ENCODE data around the gene C1QTNF1.

C1QTNF1 gene

DNA sequence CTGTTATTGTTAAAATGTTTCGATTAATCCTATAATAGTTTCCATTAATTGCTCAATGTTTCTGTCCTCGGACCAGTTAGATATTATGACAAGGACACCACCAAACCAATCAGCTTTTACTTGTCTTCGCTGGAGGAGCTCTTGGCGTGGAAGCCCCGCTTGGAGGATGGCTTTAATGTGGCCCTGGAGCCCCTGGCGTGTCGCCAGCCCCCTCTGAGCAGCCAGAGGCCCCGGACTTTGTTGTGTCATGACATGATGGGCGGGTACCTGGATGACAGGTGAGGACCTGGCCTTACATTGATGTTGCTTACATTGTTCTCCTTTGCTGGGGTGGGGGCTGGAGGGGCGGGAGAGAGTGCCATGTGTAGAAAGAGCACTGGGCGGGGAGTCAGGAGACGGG is 53.6 kb downstream of the C1QTNF1 start:
- TF ChIP-seq, protein P1, sequence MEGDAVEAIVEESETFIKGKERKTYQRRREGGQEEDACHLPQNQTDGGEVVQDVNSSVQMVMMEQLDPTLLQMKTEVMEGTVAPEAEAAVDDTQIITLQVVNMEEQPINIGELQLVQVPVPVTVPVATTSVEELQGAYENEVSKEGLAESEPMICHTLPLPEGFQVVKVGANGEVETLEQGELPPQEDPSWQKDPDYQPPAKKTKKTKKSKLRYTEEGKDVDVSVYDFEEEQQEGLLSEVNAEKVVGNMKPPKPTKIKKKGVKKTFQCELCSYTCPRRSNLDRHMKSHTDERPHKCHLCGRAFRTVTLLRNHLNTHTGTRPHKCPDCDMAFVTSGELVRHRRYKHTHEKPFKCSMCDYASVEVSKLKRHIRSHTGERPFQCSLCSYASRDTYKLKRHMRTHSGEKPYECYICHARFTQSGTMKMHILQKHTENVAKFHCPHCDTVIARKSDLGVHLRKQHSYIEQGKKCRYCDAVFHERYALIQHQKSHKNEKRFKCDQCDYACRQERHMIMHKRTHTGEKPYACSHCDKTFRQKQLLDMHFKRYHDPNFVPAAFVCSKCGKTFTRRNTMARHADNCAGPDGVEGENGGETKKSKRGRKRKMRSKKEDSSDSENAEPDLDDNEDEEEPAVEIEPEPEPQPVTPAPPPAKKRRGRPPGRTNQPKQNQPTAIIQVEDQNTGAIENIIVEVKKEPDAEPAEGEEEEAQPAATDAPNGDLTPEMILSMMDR (IDR thresholded peaks at IDR 0.05; ENCODE audit: low read depth, low read length, missing control alignments) = no peak
- DNase-seq (ENCODE audit: extremely low read depth, low read depth) = no peak
- no peak overlapping the region for H3K4me3 ChIP-seq (replicated peaks; ENCODE audit: low read depth, low read length)

DNA sequence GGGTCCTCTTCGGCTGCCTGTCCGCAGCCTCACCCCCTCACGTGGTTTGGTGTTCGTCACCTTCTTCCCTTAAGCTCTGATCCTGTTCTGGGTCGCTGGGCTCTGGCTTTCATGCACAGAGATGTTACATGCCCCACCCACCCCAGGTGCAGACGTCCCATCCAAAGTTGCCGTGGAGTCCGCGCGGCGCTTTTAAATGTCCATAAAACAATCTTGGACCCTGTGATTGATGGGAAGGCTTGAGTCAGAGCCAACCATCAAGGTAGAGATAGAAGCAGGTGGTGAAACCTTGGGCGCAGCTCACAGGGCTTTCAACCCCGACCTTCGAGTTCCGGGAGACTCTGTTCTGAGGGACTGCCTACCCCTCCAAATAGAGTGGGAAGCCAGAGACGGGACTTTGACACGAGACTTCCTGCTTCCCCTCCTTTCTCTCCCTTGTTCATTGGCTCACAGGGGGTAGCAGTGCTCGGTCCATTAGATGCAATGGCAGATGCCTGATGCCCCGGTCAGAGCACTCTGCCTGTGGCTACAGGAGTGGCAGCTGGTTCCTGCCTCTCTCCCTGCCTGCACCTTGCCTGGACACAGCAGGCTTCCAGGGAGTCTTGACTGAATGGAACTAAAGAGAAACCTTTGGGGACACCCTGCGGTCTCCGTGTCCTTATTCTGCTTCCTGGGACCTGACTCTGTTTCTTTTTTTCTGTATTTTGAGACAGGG is 54.7 kb downstream of the C1QTNF1 start:
- TF ChIP-seq, protein P1 (IDR thresholded peaks at IDR 0.05; ENCODE audit: low read depth, low read length, missing control alignments) = no peak
- no peak for DNase-seq (ENCODE audit: extremely low read depth, low read depth)
- no peak overlapping the region for H3K4me3 ChIP-seq (replicated peaks; ENCODE audit: low read depth, low read length)

DNA sequence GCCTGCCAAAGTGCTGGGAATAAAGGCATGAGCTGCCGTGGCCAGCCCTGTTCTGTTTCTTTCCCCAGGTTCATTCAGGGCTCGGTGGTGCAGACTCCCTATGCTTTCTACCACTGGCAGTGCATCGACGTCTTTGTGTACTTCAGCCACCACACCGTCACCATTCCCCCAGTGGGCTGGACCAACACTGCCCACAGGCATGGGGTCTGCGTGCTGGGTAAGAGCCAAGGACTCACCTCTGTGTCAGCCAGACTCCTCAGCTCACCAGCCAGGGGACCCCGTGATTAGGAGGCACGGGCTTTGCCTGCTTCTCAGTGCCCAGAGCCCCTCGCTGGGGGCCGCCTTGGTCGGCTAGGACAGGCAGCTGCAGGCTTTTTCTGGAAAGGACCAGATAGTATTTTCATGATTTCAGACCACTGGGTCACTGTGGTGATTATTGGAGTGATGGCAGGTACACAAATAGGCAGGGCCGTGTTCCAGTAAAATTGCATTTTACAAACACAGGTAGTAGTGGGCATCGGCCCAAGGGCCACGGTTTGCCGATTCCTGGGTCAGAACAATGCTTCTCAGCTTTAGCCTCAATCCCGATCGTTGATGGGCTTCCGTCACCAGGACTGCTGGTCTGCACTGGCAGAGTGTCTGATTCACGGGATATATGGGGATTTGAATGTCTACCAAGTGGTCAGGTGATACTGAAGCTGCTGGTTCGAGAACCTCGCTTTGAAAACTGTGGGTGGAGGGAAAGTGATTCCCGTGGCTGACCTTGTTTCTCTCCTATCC is 55.6 kb downstream of the C1QTNF1 start:
- TF ChIP-seq, protein P1 (IDR thresholded peaks at IDR 0.05; ENCODE audit: low read depth, low read length, missing control alignments) = no peak
- no peak for DNase-seq (ENCODE audit: extremely low read depth, low read depth)
- H3K4me3 ChIP-seq (replicated peaks; ENCODE audit: low read depth, low read length) = no peak overlapping the region

DNA sequence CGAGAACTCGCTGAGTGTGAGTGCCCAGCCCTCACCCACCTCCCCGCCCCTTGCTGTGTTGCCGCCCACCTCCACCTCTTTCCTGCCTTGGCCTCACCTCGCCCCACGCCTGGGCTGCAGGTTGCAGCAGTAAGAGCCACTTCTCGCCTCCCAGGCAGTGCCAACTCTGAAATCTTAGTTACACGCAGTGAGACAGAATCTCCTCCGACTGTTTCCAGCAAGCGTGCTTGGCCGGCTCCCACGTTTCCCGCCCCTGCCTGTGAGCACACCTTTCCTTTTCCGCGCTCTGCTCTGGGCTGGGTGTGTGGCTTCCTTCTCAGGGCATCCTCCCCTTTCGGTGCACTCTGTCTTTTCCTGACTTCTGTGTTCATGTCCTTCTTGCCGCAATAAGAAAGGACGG is 56.4 kb downstream of the C1QTNF1 start:
- TF ChIP-seq, protein P1 (IDR thresholded peaks at IDR 0.05; ENCODE audit: low read depth, low read length, missing control alignments) = no peak
- no peak overlapping the region for H3K4me3 ChIP-seq (replicated peaks; ENCODE audit: low read depth, low read length)
- DNase-seq (ENCODE audit: extremely low read depth, low read depth) = no peak

DNA sequence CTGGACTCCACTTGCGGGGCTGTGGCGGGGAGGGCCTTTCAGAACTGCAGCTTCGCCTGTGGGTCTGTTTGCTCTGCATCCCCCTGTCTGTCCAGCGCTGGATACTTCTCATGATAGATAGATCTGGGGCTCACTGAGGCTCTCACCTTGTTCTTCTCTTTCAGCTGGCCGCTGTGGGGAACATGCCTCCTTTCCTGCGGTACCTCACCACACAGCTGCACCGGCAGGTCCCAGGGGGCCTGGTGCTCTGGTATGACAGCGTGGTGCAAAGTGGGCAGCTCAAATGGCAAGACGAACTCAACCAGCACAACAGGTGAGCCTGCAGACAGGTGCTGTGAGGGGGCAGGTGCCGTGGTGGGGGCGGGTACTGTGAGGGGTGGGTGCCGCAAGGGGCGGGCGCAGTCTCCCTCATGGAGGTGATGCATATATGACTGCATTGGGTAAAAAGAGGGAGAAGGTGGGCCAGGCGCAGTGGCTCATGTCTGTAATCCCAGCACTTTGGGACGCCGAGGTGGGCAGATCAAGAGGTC is 56.9 kb downstream of the C1QTNF1 start:
- TF ChIP-seq, protein P1 (IDR thresholded peaks at IDR 0.05; ENCODE audit: low read depth, low read length, missing control alignments) = no peak
- H3K4me3 ChIP-seq (replicated peaks; ENCODE audit: low read depth, low read length) = no peak overlapping the region
- no peak for DNase-seq (ENCODE audit: extremely low read depth, low read depth)

DNA sequence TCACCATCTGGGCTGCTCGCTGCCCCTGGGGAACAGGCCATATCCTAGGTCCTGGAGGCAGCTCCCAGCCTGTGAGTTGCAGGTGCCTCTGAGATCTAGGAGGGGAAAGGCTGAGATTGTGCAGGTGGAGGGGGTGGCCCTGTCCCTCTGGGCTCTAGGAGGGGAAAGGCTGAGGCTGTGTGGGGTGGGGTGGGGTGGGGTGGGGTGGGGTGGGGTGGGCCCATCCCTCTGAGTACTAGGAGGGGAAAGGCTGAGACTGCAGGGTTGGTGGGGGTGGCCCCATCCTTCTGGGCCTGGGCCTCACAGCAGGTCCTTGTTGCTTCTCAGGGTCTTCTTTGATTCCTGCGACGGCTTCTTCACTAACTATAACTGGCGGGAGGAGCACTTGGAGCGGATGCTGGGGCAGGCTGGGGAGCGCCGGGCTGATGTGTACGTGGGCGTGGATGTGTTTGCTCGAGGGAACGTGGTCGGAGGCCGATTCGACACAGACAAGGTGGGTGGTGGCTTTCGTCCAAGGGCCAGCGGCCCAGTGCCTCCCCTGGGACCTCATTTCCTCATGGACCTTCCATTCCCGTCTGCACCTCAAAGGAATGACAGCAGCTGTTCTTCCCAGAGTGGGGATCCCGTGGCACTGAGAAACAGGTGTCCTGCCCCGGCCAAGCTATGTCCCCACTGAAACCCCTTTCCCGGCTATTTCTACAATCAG is 57.8 kb downstream of the C1QTNF1 start:
- no peak for DNase-seq (ENCODE audit: extremely low read depth, low read depth)
- no peak overlapping the region for H3K4me3 ChIP-seq (replicated peaks; ENCODE audit: low read depth, low read length)
- TF ChIP-seq, protein P1 (IDR thresholded peaks at IDR 0.05; ENCODE audit: low read depth, low read length, missing control alignments) = no peak
